ENCODE measurements around the gene C1orf53.
"Not testable (repeated sequence)": the region's sequence is repeated elsewhere in the genome, so short reads cannot be mapped to it uniquely, and the experiment has no call there.

C1orf53 gene

DNA sequence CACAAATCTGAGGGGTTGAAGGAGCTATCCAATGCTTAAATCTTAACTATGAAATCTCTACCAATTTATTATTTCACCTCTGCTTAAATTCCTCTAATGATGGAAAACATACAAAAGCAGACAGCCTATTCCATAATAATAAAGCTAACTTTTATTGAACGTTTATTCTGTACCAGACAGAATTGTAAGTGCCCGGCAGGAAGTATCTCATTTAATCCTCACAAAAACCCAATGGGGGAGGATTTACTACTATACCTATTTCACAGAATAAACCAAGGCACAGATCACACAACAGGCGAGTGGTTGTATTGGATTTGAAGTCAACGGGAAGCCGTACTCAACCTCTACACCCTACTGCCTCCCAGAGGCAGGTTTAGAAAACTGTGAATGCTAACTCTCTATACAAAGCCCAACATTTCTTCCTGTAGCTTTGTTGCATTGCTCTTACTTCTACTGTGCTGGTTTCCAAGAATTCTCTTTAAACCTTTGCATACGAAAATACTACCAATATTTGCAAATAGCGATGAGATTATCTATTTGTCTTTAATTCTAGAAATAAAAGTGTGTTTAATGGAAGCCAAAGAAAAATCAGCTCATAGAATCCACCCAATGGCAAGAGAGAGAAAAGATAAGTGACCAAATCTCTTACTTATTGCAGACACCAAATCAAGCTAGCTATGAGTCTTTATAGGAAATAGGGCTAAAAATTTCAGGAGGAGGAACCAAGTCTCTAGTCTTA lies 33.5 kb upstream of the C1orf53 start:
- TF ChIP-seq, protein P1, sequence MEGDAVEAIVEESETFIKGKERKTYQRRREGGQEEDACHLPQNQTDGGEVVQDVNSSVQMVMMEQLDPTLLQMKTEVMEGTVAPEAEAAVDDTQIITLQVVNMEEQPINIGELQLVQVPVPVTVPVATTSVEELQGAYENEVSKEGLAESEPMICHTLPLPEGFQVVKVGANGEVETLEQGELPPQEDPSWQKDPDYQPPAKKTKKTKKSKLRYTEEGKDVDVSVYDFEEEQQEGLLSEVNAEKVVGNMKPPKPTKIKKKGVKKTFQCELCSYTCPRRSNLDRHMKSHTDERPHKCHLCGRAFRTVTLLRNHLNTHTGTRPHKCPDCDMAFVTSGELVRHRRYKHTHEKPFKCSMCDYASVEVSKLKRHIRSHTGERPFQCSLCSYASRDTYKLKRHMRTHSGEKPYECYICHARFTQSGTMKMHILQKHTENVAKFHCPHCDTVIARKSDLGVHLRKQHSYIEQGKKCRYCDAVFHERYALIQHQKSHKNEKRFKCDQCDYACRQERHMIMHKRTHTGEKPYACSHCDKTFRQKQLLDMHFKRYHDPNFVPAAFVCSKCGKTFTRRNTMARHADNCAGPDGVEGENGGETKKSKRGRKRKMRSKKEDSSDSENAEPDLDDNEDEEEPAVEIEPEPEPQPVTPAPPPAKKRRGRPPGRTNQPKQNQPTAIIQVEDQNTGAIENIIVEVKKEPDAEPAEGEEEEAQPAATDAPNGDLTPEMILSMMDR (IDR thresholded peaks at IDR 0.05; ENCODE audit: insufficient read depth, missing control alignments), result peak; percentile 61
- DNase-seq (ENCODE audit: insufficient read length, low spot score), result no peak
- FAIRE-seq, result peak; percentile 97

DNA sequence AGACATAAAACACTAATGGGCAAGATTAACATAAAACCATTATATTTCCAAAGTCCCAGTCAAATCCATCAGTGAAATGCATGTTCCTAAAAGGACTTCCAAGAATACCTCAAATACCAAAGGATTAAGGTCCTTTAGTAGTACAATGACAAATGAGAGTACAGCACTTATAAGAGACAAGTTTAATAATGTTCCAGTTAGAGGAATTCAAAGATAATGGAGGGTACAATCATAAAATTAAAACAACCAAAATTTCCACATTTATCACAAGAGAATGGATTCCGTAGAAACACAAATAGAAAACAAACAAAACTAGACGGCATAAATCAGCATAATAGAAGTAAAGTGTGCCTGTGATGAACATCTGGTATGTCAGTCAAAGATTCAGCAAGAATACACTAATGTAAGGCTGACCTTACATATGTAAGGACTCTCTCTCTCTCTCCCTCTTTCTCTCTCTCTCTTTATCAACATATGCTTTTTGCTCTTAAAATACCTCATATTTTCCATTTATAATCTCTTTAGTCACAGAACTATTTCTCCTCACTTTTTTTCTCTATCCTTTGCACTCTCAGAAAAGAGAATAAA lies 32.8 kb upstream of the C1orf53 start:
- FAIRE-seq, result no peak
- no peak for DNase-seq (ENCODE audit: insufficient read length, low spot score)
- TF ChIP-seq, protein P1 (IDR thresholded peaks at IDR 0.05; ENCODE audit: insufficient read depth, missing control alignments), result no peak

DNA sequence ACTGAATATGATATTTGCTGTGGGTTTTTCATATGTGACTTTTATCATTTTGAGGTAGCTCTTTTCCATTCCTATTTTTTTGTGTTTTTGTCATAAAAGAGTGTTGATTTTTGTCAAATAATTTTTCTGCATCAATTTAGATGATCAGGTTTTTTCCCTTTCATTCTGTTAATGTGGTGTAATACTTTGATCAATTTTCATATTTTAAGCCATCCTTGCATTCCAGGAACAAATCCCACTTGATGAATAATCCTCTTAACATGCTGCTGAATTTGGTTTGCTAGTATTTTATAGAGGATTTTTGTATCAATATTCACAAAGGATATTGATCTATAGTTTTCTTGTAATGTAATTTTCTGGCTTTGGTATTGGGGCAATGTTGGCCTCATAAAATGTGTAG lies 25.5 kb upstream of the C1orf53 start:
- DNase-seq (ENCODE audit: insufficient read length, low spot score) (no peak), FAIRE-seq (peak; percentile 93)
- TF ChIP-seq, protein P1 (IDR thresholded peaks at IDR 0.05; ENCODE audit: insufficient read depth, missing control alignments), result no peak

GRCh38 chr1:197880385-197880784 lies 22.0 kb upstream of the C1orf53 start:
- FAIRE-seq, result not testable (repeated sequence)

GRCh38 chr1:197882241-197882640 lies 20.2 kb upstream of the C1orf53 start:
- FAIRE-seq; DNase-seq (ENCODE audit: insufficient read length, low spot score): not testable (repeated sequence)

More at GRCh38 chr1:197880385-197880784, 22.0 kb upstream of the C1orf53 start:
- not testable (repeated sequence) for DNase-seq (ENCODE audit: insufficient read length, low spot score)

- no peak for FAIRE-seq
- DNase-seq (ENCODE audit: insufficient read length, low spot score), result no peak
- TF ChIP-seq, protein P1 (IDR thresholded peaks at IDR 0.05; ENCODE audit: insufficient read depth, missing control alignments), result no peak
Measured at GRCh38 chr1:197884173-197884572, 18.3 kb upstream of the C1orf53 start.

DNA sequence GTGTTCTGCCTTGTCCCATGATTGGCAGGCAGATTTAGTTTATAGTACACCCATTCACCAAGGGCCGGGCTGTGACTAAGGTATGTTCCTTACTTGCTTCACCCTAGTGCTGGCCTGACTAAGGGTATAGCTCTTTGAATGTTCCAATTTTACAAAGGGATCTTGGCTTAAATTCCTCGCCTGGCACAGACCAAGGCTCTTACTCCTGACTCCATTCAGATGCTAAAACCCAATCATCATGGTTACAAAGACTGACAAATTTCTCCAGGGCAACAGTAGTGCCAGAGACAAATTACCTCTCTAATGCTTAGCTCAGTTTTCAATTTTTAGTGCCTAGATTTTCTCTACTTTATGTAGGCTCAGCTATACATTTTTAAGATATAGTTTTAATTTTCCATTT lies 11.5 kb upstream of the C1orf53 start:
- no peak for FAIRE-seq
- no peak for DNase-seq (ENCODE audit: insufficient read length, low spot score)

GRCh38 chr1:197892684-197893083 lies 9.7 kb upstream of the C1orf53 start:
- no peak for DNase-seq (ENCODE audit: insufficient read length, low spot score)
- TF ChIP-seq, protein P1 (IDR thresholded peaks at IDR 0.05; ENCODE audit: insufficient read depth, missing control alignments), result no peak
- FAIRE-seq, result peak; percentile 21

More for the DNA sequence above, 11.5 kb upstream of the C1orf53 start:
- TF ChIP-seq, protein P1 (IDR thresholded peaks at IDR 0.05; ENCODE audit: insufficient read depth, missing control alignments), result no peak
